ENCODE measurements around the gene TMEM38A. TPM values are rescaled to one million over a fixed set of nuclear protein-coding genes. Genes with fewer than 3 reads are reported as not detected.
"Not testable (repeated sequence)": the region's sequence is repeated elsewhere in the genome, so short reads cannot be mapped to it uniquely, and the experiment has no call there.

Gene TMEM38A
- total RNA-seq, 1 donor from 2014 or later, result 7.1 TPM

DNA sequence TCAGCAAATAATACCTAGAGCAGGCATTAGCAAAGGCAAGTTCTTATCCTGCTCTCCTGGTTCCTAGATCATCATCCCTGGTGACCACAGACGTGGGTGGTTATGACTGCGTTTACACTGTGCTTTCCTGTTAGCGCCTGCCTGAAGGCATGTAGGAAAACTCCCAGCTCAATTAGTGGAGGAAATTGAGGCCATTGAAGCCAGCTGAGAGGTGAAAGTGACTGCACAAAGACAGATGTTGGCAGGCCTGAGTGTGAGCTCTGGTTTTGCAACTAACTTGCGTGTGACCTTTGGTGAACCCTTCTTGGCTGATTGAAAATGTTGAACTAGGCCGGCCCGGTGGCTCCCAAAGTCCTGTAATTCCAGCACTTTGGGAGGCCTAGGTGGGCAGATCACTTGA lies 41.2 kb downstream of the TMEM38A start:
- H3K36me3 ChIP-seq, result no peaks in the 10 kb centered on the region
- intact Hi-C loops (cut with DNase I), result no loop called here
- DNase-seq (no peak), ATAC-seq (peak; percentile 18 to 72)
- H3K4me1 ChIP-seq, result no peaks in the 10 kb centered on the region
- TF ChIP-seq, protein P1, sequence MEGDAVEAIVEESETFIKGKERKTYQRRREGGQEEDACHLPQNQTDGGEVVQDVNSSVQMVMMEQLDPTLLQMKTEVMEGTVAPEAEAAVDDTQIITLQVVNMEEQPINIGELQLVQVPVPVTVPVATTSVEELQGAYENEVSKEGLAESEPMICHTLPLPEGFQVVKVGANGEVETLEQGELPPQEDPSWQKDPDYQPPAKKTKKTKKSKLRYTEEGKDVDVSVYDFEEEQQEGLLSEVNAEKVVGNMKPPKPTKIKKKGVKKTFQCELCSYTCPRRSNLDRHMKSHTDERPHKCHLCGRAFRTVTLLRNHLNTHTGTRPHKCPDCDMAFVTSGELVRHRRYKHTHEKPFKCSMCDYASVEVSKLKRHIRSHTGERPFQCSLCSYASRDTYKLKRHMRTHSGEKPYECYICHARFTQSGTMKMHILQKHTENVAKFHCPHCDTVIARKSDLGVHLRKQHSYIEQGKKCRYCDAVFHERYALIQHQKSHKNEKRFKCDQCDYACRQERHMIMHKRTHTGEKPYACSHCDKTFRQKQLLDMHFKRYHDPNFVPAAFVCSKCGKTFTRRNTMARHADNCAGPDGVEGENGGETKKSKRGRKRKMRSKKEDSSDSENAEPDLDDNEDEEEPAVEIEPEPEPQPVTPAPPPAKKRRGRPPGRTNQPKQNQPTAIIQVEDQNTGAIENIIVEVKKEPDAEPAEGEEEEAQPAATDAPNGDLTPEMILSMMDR (IDR thresholded peaks at IDR 0.05), result no peak
- no peaks in the 10 kb centered on the region for H3K27me3 ChIP-seq (ENCODE audit: low read depth)
- no peak overlapping the region for H3K4me3 ChIP-seq
- no peak overlapping the region for H3K27ac ChIP-seq
- H3K9me3 ChIP-seq, result no peaks in the 10 kb centered on the region

- ATAC-seq (no peak), DNase-seq (no peak)
- intact Hi-C loops (cut with DNase I), result no loop called here
- Histone ChIP-seq H3K4me3 (no peak overlapping the region), H3K36me3 (no peaks in the 10 kb centered on the region), H3K27me3 (ENCODE audit: low read depth) (no peaks in the 10 kb centered on the region), H3K27ac (no peak overlapping the region), H3K4me1 (no peaks in the 10 kb centered on the region), H3K9me3 (no peaks in the 10 kb centered on the region)
- TF ChIP-seq, protein P1 (IDR thresholded peaks at IDR 0.05), result no peak
Observed at GRCh38 chr19:16703677-16704076, 42.7 kb downstream of the TMEM38A start.

GRCh38 chr19:16710870-16711269 lies 49.9 kb downstream of the TMEM38A start:
- H3K4me3 ChIP-seq; DNase-seq; intact Hi-C loops (cut with DNase I); H3K36me3 ChIP-seq; H3K4me1 ChIP-seq; H3K9me3 ChIP-seq; H3K27me3 ChIP-seq (ENCODE audit: low read depth); H3K27ac ChIP-seq; ATAC-seq: not testable (repeated sequence)

- H3K27me3 ChIP-seq (ENCODE audit: low read depth); H3K4me1 ChIP-seq; H3K4me3 ChIP-seq; H3K9me3 ChIP-seq; DNase-seq; H3K36me3 ChIP-seq; intact Hi-C loops (cut with DNase I); ATAC-seq; H3K27ac ChIP-seq: not testable (repeated sequence)
Observed at GRCh38 chr19:16712295-16712694, 51.4 kb downstream of the TMEM38A start.

- intact Hi-C loops (cut with DNase I), result no loop called here
- H3K4me1 ChIP-seq, result peaks cover 8% of the 10 kb centered on the region
- peak; percentile 69 to 84 for ATAC-seq
- H3K36me3 ChIP-seq, result no peaks in the 10 kb centered on the region
- H3K27ac ChIP-seq, result no peak overlapping the region
- no peaks in the 10 kb centered on the region for H3K9me3 ChIP-seq
- DNase-seq, result peak; percentile 67
- H3K27me3 ChIP-seq (ENCODE audit: low read depth), result no peaks in the 10 kb centered on the region
- TF ChIP-seq, protein P1 (IDR thresholded peaks at IDR 0.05), result peak; percentile 83
- no peak overlapping the region for H3K4me3 ChIP-seq
Observed at GRCh38 chr19:16714702-16715287, 53.9 kb downstream of the TMEM38A start.

GRCh38 chr19:16715611-16716010 lies 54.7 kb downstream of the TMEM38A start:
- no peak for ATAC-seq
- no peaks in the 10 kb centered on the region for H3K9me3 ChIP-seq
- TF ChIP-seq, protein P1 (IDR thresholded peaks at IDR 0.05), result no peak

More at GRCh38 chr19:16715611-16716010, 54.7 kb downstream of the TMEM38A start:
- Histone ChIP-seq H3K27me3 (ENCODE audit: low read depth) (no peaks in the 10 kb centered on the region), H3K4me1 (peaks cover 11% of the 10 kb centered on the region), H3K4me3 (no peak overlapping the region), H3K27ac (no peak overlapping the region), H3K36me3 (no peaks in the 10 kb centered on the region)
- DNase-seq, result no peak
- intact Hi-C loops (cut with DNase I), result no loop called here
